Measurements from ENCODE around the gene GRID1. TPM values are rescaled to one million over a fixed set of nuclear protein-coding genes. Genes with fewer than 3 reads are reported as not detected.

GRID1 gene
- polyA plus RNA-seq, 1 of the 3 experiments (the other 2 are of a cell fraction), result 0.13 TPM

- H3F3A ChIP-seq (replicated peaks; ENCODE audit: insufficient read depth), result no peaks in the 10 kb centered on the region
- no peaks in the 10 kb centered on the region for H3K9me3 ChIP-seq
- H3K27me3 ChIP-seq (ENCODE audit: insufficient read depth), result no peaks in the 10 kb centered on the region
- ChIA-PET CTCF (interaction anchor here (1.1 to 2.0 kb wide), 5 partner anchors 10 to 181 kb away, joined by 3 to 9 read pairs (median 3); no protein-coding TSS in a partner anchor), POLR2A (no interaction called here)
- no peak overlapping the region for H3K4me2 ChIP-seq
- no peak overlapping the region for H3K27ac ChIP-seq (ENCODE audit: low read depth in 2 of 2, low read length in 1 of 2)
- TF ChIP-seq, protein P1, sequence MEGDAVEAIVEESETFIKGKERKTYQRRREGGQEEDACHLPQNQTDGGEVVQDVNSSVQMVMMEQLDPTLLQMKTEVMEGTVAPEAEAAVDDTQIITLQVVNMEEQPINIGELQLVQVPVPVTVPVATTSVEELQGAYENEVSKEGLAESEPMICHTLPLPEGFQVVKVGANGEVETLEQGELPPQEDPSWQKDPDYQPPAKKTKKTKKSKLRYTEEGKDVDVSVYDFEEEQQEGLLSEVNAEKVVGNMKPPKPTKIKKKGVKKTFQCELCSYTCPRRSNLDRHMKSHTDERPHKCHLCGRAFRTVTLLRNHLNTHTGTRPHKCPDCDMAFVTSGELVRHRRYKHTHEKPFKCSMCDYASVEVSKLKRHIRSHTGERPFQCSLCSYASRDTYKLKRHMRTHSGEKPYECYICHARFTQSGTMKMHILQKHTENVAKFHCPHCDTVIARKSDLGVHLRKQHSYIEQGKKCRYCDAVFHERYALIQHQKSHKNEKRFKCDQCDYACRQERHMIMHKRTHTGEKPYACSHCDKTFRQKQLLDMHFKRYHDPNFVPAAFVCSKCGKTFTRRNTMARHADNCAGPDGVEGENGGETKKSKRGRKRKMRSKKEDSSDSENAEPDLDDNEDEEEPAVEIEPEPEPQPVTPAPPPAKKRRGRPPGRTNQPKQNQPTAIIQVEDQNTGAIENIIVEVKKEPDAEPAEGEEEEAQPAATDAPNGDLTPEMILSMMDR (IDR thresholded peaks at IDR 0.05), result no peak
- TF ChIP-seq CHD2 (IDR thresholded peaks at IDR 0.05; ENCODE audit: low read length, partially characterized antibody) (no peak), RXRA (IDR thresholded peaks at IDR 0.05; ENCODE audit: borderline replicate concordance, low read depth) (no peak)
- H2AFZ ChIP-seq (ENCODE audit: low read depth), result no peak overlapping the region
- no peak overlapping the region for H3K4me3 ChIP-seq (ENCODE audit: low read depth in 2 of 2, low read length in 1 of 2)
- DNase-seq, result no peak
- H4K20me1 ChIP-seq (ENCODE audit: insufficient read depth), result no peaks in the 10 kb centered on the region
- WGBS (ENCODE audit: low lambda C conversion rate), result 45% methylated on average over 2 of the region's 7 CpGs
- no peaks in the 10 kb centered on the region for H3K36me3 ChIP-seq (replicated peaks in 1 of 2; ENCODE audit: control insufficient read depth in 1 of 2, insufficient read depth in 2 of 2, low read length in 1 of 2)
- H3K79me2 ChIP-seq (ENCODE audit: insufficient read depth), result no peaks in the 10 kb centered on the region
- no peaks in the 10 kb centered on the region for H3K9me2 ChIP-seq
- no peaks in the 10 kb centered on the region for H3K4me1 ChIP-seq (ENCODE audit: control insufficient read depth in 1 of 2, insufficient read depth in 2 of 2, low read depth in 1 of 2, low read length in 1 of 2)
- no peak overlapping the region for H3K9ac ChIP-seq
Observed at GRCh38 chr10:86168256-86168655, 198.3 kb downstream of the GRID1 start.

DNA sequence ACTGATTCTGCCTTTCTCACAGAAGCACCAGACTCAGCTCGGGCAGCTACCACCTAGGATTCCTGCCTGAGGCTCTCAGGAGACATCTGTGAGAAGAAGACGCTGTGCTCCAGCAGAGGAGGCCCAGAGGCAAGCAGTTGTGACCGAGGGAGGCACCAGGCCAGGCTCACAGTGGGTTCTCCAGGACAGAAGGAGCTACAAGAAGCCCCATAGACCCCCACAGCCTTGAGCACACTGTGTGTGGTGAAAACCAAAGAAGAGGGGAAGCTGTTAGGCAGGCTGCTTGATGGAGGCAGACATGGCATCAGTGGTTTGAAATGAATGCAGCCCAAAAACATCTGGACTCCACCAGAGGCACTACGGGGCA lies 198.8 kb downstream of the GRID1 start:
- TF ChIP-seq NFIC (IDR thresholded peaks at IDR 0.05; ENCODE audit: borderline replicate concordance) (no peak), MXI1 (IDR thresholded peaks at IDR 0.05; ENCODE audit: low read depth, low read length) (no peak), GABPA (IDR thresholded peaks at IDR 0.05; ENCODE audit: low read depth) (no peak), FOXJ3 (CRISPR knock-in tag; IDR thresholded peaks at IDR 0.05) (no peak), TEAD4 (IDR thresholded peaks at IDR 0.05; ENCODE audit: borderline replicate concordance, insufficient read depth) (no peak), RXRA (IDR thresholded peaks at IDR 0.05; ENCODE audit: borderline replicate concordance, low read depth) (no peak), FOSL2 (IDR thresholded peaks at IDR 0.05; ENCODE audit: borderline replicate concordance, low read depth) (no peak), RFX5 (IDR thresholded peaks at IDR 0.05; ENCODE audit: low read length) (no peak)
- TF ChIP-seq, protein P2, sequence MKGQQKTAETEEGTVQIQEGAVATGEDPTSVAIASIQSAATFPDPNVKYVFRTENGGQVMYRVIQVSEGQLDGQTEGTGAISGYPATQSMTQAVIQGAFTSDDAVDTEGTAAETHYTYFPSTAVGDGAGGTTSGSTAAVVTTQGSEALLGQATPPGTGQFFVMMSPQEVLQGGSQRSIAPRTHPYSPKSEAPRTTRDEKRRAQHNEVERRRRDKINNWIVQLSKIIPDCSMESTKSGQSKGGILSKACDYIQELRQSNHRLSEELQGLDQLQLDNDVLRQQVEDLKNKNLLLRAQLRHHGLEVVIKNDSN (IDR thresholded peaks at IDR 0.05; ENCODE audit: borderline replicate concordance, low read depth), result no peak
- no peak overlapping the region for H3K4me3 ChIP-seq (ENCODE audit: low read depth in 2 of 2, low read length in 1 of 2)
- ChIA-PET POLR2A (no interaction called here), CTCF (interaction anchor here (1.1 to 2.0 kb wide), 4 partner anchors 11 to 182 kb away, joined by 3 to 9 read pairs (median 3); no protein-coding TSS in a partner anchor)
- no peaks in the 10 kb centered on the region for H3K27me3 ChIP-seq (ENCODE audit: insufficient read depth)
- H3K9me3 ChIP-seq, result no peaks in the 10 kb centered on the region
- no peaks in the 10 kb centered on the region for H3F3A ChIP-seq (replicated peaks; ENCODE audit: insufficient read depth)
- H3K9me2 ChIP-seq, result no peaks in the 10 kb centered on the region
- no peak for DNase-seq
- WGBS (ENCODE audit: low lambda C conversion rate), result 21% methylated on average over 4 of the region's 4 CpGs
- no peak overlapping the region for H3K4me2 ChIP-seq
- H3K79me2 ChIP-seq (ENCODE audit: insufficient read depth), result no peaks in the 10 kb centered on the region
- no peaks in the 10 kb centered on the region for H3K36me3 ChIP-seq (replicated peaks in 1 of 2; ENCODE audit: control insufficient read depth in 1 of 2, insufficient read depth in 2 of 2, low read length in 1 of 2)
- no peak overlapping the region for H2AFZ ChIP-seq (ENCODE audit: low read depth)
- no peak overlapping the region for H3K27ac ChIP-seq (ENCODE audit: low read depth in 2 of 2, low read length in 1 of 2)
- no peak overlapping the region for H3K9ac ChIP-seq
- no peaks in the 10 kb centered on the region for H4K20me1 ChIP-seq (ENCODE audit: insufficient read depth)
- no peaks in the 10 kb centered on the region for H3K4me1 ChIP-seq (ENCODE audit: control insufficient read depth in 1 of 2, insufficient read depth in 2 of 2, low read depth in 1 of 2, low read length in 1 of 2)
